T-helper 1 cell treated with Interleukin-12 subunit alpha and Interleukin-12 subunit beta and Interleukin-4 antibody, amounts not matched to agents 30 ng/mL and 1 ng/mL, for 36 hours (primary cell): Measurements from ENCODE around the gene C1orf53. TPM values are rescaled to one million over a fixed set of nuclear protein-coding genes. Genes with fewer than 3 reads are reported as not detected.
"Not testable (repeated sequence)": the region's sequence is repeated elsewhere in the genome, so short reads cannot be mapped to it uniquely, and the experiment has no call there.

Experiments
- intact Hi-C: fragments of 100-400 bp; cut with micrococcal nuclease; formaldehyde crosslinking; loops from one replicate; pipeline ENCODE4 v1.15.1; 2024
- total RNA-seq: library from RNA; stranded (reverse); gene quantifications from 2 replicates; pipeline ENCODE4 v1.2.3, GENCODE V29; 2022

Gene C1orf53
- total RNA-seq, 1 donor from 2014 or later: 0.78 TPM

- intact Hi-C loops: not testable (repeated sequence)
Observed at GRCh38 chr1:197953472-197953871, 51.0 kb downstream of the C1orf53 start.

- intact Hi-C loops: no loop called here
Observed at GRCh38 chr1:197954718-197955418, 52.4 kb downstream of the C1orf53 start.

- intact Hi-C loops: no loop called here
Observed at GRCh38 chr1:197955486-197956394, 53.3 kb downstream of the C1orf53 start.

Other genes with a start within 250 kb of the C1orf53 start
- 27.8 and 27.9 TPM in 2 replicates for gene DENND1B, start 127.2 kb upstream of the C1orf53 start, total RNA-seq
- not detected in 2 replicates for gene LHX9, start 14.7 kb downstream of the C1orf53 start, total RNA-seq